Endodermal cell (in vitro differentiated cells): ENCODE data around the gene MAP4K3. TPM values are rescaled to one million over a fixed set of nuclear protein-coding genes. Genes with fewer than 3 reads are reported as not detected.

Source experiments
- DNase-seq: peaks from one replicate; pipeline ENCODE4 v3.0.0-alpha.2; 2017
- H3K27ac ChIP-seq: 2 replicates; pipeline ENCODE4 v1.5.1; 2013; ENCODE audit warnings: mild to moderate bottlenecking, low read depth, low read length, moderate library complexity
- H3K27me3 ChIP-seq: 2 replicates; pipeline ENCODE4 v1.6.1; 2013; ENCODE audit warnings: mild to moderate bottlenecking, low read length, moderate library complexity; ENCODE audit not compliant: insufficient read depth, control insufficient read depth, poor library complexity, severe bottlenecking
- H3K36me3 ChIP-seq: 2 replicates; pipeline ENCODE4 v1.7.0; 2013; ENCODE audit warnings: mild to moderate bottlenecking, low read length, moderate library complexity; ENCODE audit not compliant: control insufficient read depth, insufficient read depth
- H3K4me1 ChIP-seq: one replicate; pipeline ENCODE4 v1.7.0; 2013; ENCODE audit warnings: low read length; ENCODE audit not compliant: control insufficient read depth, insufficient read depth
- H3K4me3 ChIP-seq: 2 replicates; pipeline ENCODE4 v1.5.1; 2013; ENCODE audit warnings: mild to moderate bottlenecking, low read length, moderate library complexity
- H3K9ac ChIP-seq: 2 replicates; pipeline ENCODE4 v1.6.1; 2013; ENCODE audit warnings: mild to moderate bottlenecking, low read length, moderate library complexity; ENCODE audit not compliant: poor library complexity, severe bottlenecking; ENCODE audit errors: extremely low read depth
- H3K9me3 ChIP-seq: 2 replicates; pipeline ENCODE4 v1.6.1; 2013; ENCODE audit warnings: mild to moderate bottlenecking, low read length, moderate library complexity; ENCODE audit not compliant: control insufficient read depth
- H3K27ac Mint-ChIP-seq: 2 replicates; pipeline ENCODE4 v1.8.0; 2020; ENCODE audit warnings: mixed read lengths
- H3K27me3 Mint-ChIP-seq: 2 replicates; pipeline ENCODE4 v1.8.0; 2021; ENCODE audit warnings: mild to moderate bottlenecking, mixed read lengths; ENCODE audit not compliant: insufficient read depth
- H3K36me3 Mint-ChIP-seq: 2 replicates; pipeline ENCODE4 v1.8.0; 2020; ENCODE audit warnings: low read depth, mixed read lengths
- H3K4me1 Mint-ChIP-seq: 2 replicates; pipeline ENCODE4 v1.8.0; 2020; ENCODE audit warnings: mixed read lengths
- H3K4me3 Mint-ChIP-seq: 2 replicates; pipeline ENCODE4 v1.8.0; 2020; ENCODE audit warnings: mild to moderate bottlenecking, moderate library complexity, mixed read lengths
- H3K9me3 Mint-ChIP-seq: 2 replicates; pipeline ENCODE4 v1.8.0; 2020; ENCODE audit warnings: mild to moderate bottlenecking, mixed read lengths
- WGBS, 2 experiments: methylation state at CpG; one replicate each; pipeline versions ENCODE4 v1.1.5 to v1.1.7; 2013; ENCODE audit warnings: missing lambda C conversion rate in 2 of 2, mixed read lengths in 1 of 2; ENCODE audit not compliant: insufficient coverage in 1 of 2, insufficient read length in 1 of 2; 5-methylcytosine and 5-hydroxymethylcytosine counted together
- total RNA-seq, 2 donors: library from RNA; stranded (reverse); fragmentation: NEBNext Ultra II Directional in 1 of 2; extraction: Animal tissue kit (Norgen Biotek cat#: 25700) in 1 of 2; gene quantifications; 2 replicates in 1 of 2; 3 replicates in 1 of 2; pipeline ENCODE4 v1.2.1, GENCODE V29; 2021
- TF ChIP-seq, protein P1 (sequence below): fragments of 200-600 bp; sonication (generic); conservative IDR thresholded peaks from 2 replicates; pipeline ENCODE4 v1.5.0; 2021; ENCODE audit warnings: antibody characterized with exemption, mild to moderate bottlenecking

MAP4K3 gene
- total RNA-seq, 2 donors from 2014 or later, result 39.1 to 45.5 TPM

DNA sequence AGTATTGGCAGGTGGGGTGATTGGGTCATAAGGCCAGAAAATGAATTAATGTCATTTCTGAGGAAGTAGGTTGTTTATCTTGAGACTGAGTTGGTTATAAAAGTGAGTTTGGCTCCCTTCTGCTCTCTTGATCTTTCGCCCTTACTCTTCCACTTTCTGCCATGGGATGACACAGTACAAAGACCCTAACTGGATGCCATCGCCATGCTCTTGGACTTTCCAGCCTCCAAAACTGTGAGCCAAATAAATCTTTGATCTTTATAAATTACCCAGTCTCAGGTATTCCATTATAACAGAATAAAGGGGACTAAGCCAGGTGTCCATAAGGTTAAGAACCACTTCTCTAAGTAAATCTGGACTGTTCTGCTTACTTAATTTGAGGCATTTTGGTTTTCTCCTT lies 44.4 kb downstream of the MAP4K3 start:
- Histone ChIP-seq H3K27ac (no peak overlapping the region), H3K4me3 (no peak overlapping the region), H3K27me3 (no peaks in the 10 kb centered on the region), H3K9ac (no peak overlapping the region), H3K9me3 (no peaks in the 10 kb centered on the region), H3K4me1 (no peaks in the 10 kb centered on the region), H3K36me3 (peaks cover 3% of the 10 kb centered on the region)
- no peak for DNase-seq
- WGBS, 2 experiments, result 0 to 47% methylated on average over 1 to 2 of the region's 2 CpGs
- peaks cover 23% of the 10 kb centered on the region for H3K4me1 Mint-ChIP-seq
- H3K9me3 Mint-ChIP-seq, result no peaks in the 10 kb centered on the region
- peaks cover 4% of the 10 kb centered on the region for H3K36me3 Mint-ChIP-seq
- H3K4me3 Mint-ChIP-seq, result no peak overlapping the region
- H3K27me3 Mint-ChIP-seq, result no peaks in the 10 kb centered on the region
- TF ChIP-seq, protein P1, sequence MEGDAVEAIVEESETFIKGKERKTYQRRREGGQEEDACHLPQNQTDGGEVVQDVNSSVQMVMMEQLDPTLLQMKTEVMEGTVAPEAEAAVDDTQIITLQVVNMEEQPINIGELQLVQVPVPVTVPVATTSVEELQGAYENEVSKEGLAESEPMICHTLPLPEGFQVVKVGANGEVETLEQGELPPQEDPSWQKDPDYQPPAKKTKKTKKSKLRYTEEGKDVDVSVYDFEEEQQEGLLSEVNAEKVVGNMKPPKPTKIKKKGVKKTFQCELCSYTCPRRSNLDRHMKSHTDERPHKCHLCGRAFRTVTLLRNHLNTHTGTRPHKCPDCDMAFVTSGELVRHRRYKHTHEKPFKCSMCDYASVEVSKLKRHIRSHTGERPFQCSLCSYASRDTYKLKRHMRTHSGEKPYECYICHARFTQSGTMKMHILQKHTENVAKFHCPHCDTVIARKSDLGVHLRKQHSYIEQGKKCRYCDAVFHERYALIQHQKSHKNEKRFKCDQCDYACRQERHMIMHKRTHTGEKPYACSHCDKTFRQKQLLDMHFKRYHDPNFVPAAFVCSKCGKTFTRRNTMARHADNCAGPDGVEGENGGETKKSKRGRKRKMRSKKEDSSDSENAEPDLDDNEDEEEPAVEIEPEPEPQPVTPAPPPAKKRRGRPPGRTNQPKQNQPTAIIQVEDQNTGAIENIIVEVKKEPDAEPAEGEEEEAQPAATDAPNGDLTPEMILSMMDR, result no peak
- no peak overlapping the region for H3K27ac Mint-ChIP-seq

DNA sequence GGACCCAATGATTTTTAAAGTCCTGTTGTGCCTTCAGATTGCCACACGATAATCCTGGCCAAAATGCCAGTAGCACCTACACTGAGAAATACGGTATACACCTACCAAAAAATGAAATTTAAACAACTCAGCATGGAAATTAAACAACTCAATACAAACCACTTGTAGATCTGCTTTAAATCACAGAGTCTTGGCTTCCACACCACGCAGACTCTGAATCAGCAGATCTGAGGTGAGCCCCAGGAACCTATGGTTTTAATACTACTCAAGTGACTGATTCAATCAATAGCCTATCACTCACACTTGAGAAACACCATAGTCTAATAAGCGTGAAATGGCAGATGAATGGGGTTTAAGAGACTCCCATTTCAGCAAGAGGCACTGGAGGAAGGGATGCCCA lies 46.9 kb downstream of the MAP4K3 start:
- 78 to 100% methylated on average over 3 to 4 of the region's 4 CpGs for WGBS, 2 experiments
- peaks cover 3% of the 10 kb centered on the region for H3K36me3 ChIP-seq
- H3K4me1 ChIP-seq, result no peaks in the 10 kb centered on the region
- H3K27me3 ChIP-seq, result no peaks in the 10 kb centered on the region
- Mint-ChIP-seq H3K4me3 (no peak overlapping the region), H3K9me3 (peaks cover 11% of the 10 kb centered on the region), H3K27ac (peak overlapping the region; percentile 28), H3K36me3 (peaks cover 11% of the 10 kb centered on the region), H3K27me3 (no peaks in the 10 kb centered on the region), H3K4me1 (peaks cover 19% of the 10 kb centered on the region)
- no peak overlapping the region for H3K4me3 ChIP-seq
- H3K9me3 ChIP-seq, result peaks cover 12% of the 10 kb centered on the region
- no peak overlapping the region for H3K27ac ChIP-seq
- TF ChIP-seq, protein P1, result no peak
- DNase-seq, result no peak
- no peak overlapping the region for H3K9ac ChIP-seq

DNA sequence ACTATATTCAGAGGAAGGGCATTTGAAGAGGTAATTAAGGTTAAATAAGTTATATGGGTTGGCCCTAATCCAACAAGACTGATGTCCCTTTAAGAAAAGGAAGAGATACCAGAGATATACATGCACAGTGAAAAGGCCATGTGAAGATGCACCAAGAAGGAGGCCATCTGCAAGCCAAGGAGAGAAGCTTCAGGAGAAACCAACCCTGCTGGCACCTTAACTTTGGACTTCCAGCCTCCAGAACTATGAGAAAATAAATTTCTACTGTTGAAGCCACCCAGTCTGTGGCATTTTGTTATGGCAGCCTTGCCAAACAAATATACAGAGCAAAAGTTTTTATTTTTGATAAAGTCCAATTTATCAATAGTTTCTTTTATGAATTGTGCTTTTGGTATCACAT lies 51.0 kb downstream of the MAP4K3 start:
- Mint-ChIP-seq H3K4me1 (peaks cover 26% of the 10 kb centered on the region), H3K27me3 (no peaks in the 10 kb centered on the region), H3K9me3 (peaks cover 11% of the 10 kb centered on the region), H3K27ac (no peak overlapping the region), H3K4me3 (no peak overlapping the region), H3K36me3 (peaks cover 13% of the 10 kb centered on the region)
- Histone ChIP-seq H3K27me3 (no peaks in the 10 kb centered on the region), H3K36me3 (no peaks in the 10 kb centered on the region), H3K9ac (no peak overlapping the region), H3K27ac (no peak overlapping the region), H3K9me3 (peaks cover 12% of the 10 kb centered on the region), H3K4me1 (peaks cover 5% of the 10 kb centered on the region), H3K4me3 (no peak overlapping the region)
- no peak for DNase-seq
- TF ChIP-seq, protein P1, result no peak
